H9 (cell line): ENCODE results near the gene MICU1. TPM values are rescaled to one million over a fixed set of nuclear protein-coding genes. Genes with fewer than 3 reads are reported as not detected.

Experiments used
- DNase-seq: peaks from one replicate; pipeline ENCODE4 v3.0.0-alpha.2; 2017
- H2AFZ ChIP-seq: one replicate; pipeline ENCODE4 v1.6.1; 2013; ENCODE audit warnings: mild to moderate bottlenecking, low read length, control low read depth, moderate library complexity
- H2AK5ac ChIP-seq: 2 replicates; pipeline ENCODE4 v1.6.1; 2013; ENCODE audit warnings: low read length, control low read depth, mixed read lengths; ENCODE audit not compliant: insufficient read length
- H2BK120ac ChIP-seq: one replicate; pipeline ENCODE4 v1.6.1; 2013; ENCODE audit warnings: low read depth, mild to moderate bottlenecking, low read length, control low read depth, inconsistent platforms; ENCODE audit not compliant: poor library complexity, severe bottlenecking
- H2BK12ac ChIP-seq: 2 replicates; pipeline ENCODE4 v1.6.1; 2013; ENCODE audit warnings: low read length, control low read depth, mixed read lengths, low read depth; ENCODE audit not compliant: insufficient read length
- H2BK15ac ChIP-seq: 2 replicates; pipeline ENCODE4 v1.6.1; 2013; ENCODE audit warnings: low read depth, low read length, control low read depth
- H2BK20ac ChIP-seq: one replicate; pipeline ENCODE4 v1.6.1; 2013; ENCODE audit warnings: low read depth, mild to moderate bottlenecking, low read length, control low read depth, inconsistent platforms; ENCODE audit not compliant: poor library complexity, severe bottlenecking
- H2BK5ac ChIP-seq: 2 replicates; pipeline ENCODE4 v1.6.1; 2013; ENCODE audit warnings: low read length, control low read depth, mixed read lengths; ENCODE audit not compliant: insufficient read length
- H3K14ac ChIP-seq: 2 replicates; pipeline ENCODE4 v1.6.1; 2013; ENCODE audit warnings: low read length, control low read depth; ENCODE audit not compliant: insufficient read depth
- H3K18ac ChIP-seq: 2 replicates; pipeline ENCODE4 v1.6.1; 2013; ENCODE audit warnings: low read depth, mild to moderate bottlenecking, mixed read lengths, low read length, control low read depth; ENCODE audit not compliant: insufficient read length
- H3K23ac ChIP-seq: 2 replicates; pipeline ENCODE4 v1.6.1; 2013; ENCODE audit warnings: low read length, control low read depth, mixed read lengths, low read depth; ENCODE audit not compliant: insufficient read length
- H3K23me2 ChIP-seq: 2 replicates; pipeline ENCODE4 v1.6.1; 2013; ENCODE audit warnings: low read depth, mild to moderate bottlenecking, mixed read lengths, low read length, control low read depth; ENCODE audit not compliant: insufficient read length, poor library complexity, severe bottlenecking
- H3K27ac ChIP-seq: 2 replicates; pipeline ENCODE4 v1.5.1; 2013; ENCODE audit warnings: low read length, control low read depth, mixed read lengths, low read depth; ENCODE audit not compliant: insufficient read length
- H3K27me3 ChIP-seq: 2 replicates; pipeline ENCODE4 v1.6.1; 2013; ENCODE audit warnings: low read length, control low read depth, inconsistent platforms; ENCODE audit not compliant: insufficient read depth
- H3K4ac ChIP-seq: 2 replicates; pipeline ENCODE4 v1.6.1; 2013; ENCODE audit warnings: low read depth, mild to moderate bottlenecking, control low read depth, inconsistent platforms, low read length, moderate library complexity
- H3K4me1 ChIP-seq: 2 replicates; pipeline ENCODE4 v1.6.1; 2013; ENCODE audit warnings: low read length, control low read depth, inconsistent platforms; ENCODE audit not compliant: insufficient read depth
- H3K4me2 ChIP-seq: 2 replicates; pipeline ENCODE4 v1.6.1; 2013; ENCODE audit warnings: low read length, control low read depth, mixed read lengths; ENCODE audit not compliant: insufficient read length, insufficient read depth
- H3K56ac ChIP-seq: 2 replicates; pipeline ENCODE4 v1.6.1; 2013; ENCODE audit warnings: low read depth, mild to moderate bottlenecking, mixed read lengths, low read length, control low read depth; ENCODE audit not compliant: insufficient read length
- H3K79me1 ChIP-seq: 2 replicates; pipeline ENCODE4 v1.6.1; 2013; ENCODE audit warnings: low read depth, mild to moderate bottlenecking, moderate library complexity, low read length, control low read depth, inconsistent platforms; ENCODE audit not compliant: insufficient read depth, poor library complexity, severe bottlenecking
- H3K79me2 ChIP-seq: 2 replicates; pipeline ENCODE4 v1.6.1; 2013; ENCODE audit warnings: low read length, control low read depth, inconsistent platforms; ENCODE audit not compliant: insufficient read depth
- H3K9ac ChIP-seq: 2 replicates; pipeline ENCODE4 v1.6.1; 2013; ENCODE audit warnings: low read length, control low read depth, mixed read lengths; ENCODE audit not compliant: insufficient read length; ENCODE audit errors: extremely low read depth
- H3K9me3 ChIP-seq: one replicate; pipeline ENCODE4 v1.6.1; 2013; ENCODE audit warnings: low read depth, low read length, inconsistent platforms; ENCODE audit not compliant: control insufficient read depth
- H3T11ph ChIP-seq: one replicate; pipeline ENCODE4 v1.6.1; 2013; ENCODE audit warnings: mild to moderate bottlenecking, low read length, control low read depth, inconsistent platforms
- H4K20me1 ChIP-seq: one replicate; pipeline ENCODE4 v1.6.1; 2013; ENCODE audit not compliant: control insufficient read depth, insufficient read length, insufficient read depth
- H4K5ac ChIP-seq: 2 replicates; pipeline ENCODE4 v1.6.1; 2013; ENCODE audit warnings: low read depth, mild to moderate bottlenecking, mixed read lengths, low read length, control low read depth; ENCODE audit not compliant: insufficient read length
- H4K8ac ChIP-seq: replicated peaks from 2 replicates; pipeline ENCODE4 v1.6.1; 2013; ENCODE audit warnings: low read length, control low read depth, mixed read lengths, low read depth; ENCODE audit not compliant: insufficient read length
- H4K91ac ChIP-seq: 2 replicates; pipeline ENCODE4 v1.6.1; 2013; ENCODE audit warnings: low read depth, mild to moderate bottlenecking, moderate library complexity, mixed read lengths, low read length, control low read depth; ENCODE audit not compliant: insufficient read length
- H3K27ac Mint-ChIP-seq, 3 experiments: 2 replicates in 2 of 3; 3 replicates in 1 of 3; pipeline ENCODE4 v1.8.0; 2020 to 2021; ENCODE audit warnings: mixed read lengths in 3 of 3, mild to moderate bottlenecking in 1 of 3, moderate library complexity in 1 of 3
- H3K27me3 Mint-ChIP-seq: 2 replicates; pipeline ENCODE4 v1.8.0; 2021; ENCODE audit warnings: low read depth, mild to moderate bottlenecking, moderate library complexity, mixed read lengths
- H3K36me3 Mint-ChIP-seq, 3 experiments: 2 replicates in 2 of 3; 3 replicates in 1 of 3; pipeline ENCODE4 v1.8.0; 2020 to 2021; ENCODE audit warnings: low read depth in 3 of 3, mixed read lengths in 3 of 3; ENCODE audit not compliant: insufficient read depth in 1 of 3
- H3K4me1 Mint-ChIP-seq, 2 experiments: 2 replicates each; pipeline ENCODE4 v1.8.0; 2020; ENCODE audit warnings: mixed read lengths in 2 of 2
- H3K4me3 Mint-ChIP-seq, 2 experiments: 2 replicates in 1 of 2; 3 replicates in 1 of 2; pipeline ENCODE4 v1.8.0; 2020 to 2021; ENCODE audit warnings: mild to moderate bottlenecking in 2 of 2, mixed read lengths in 2 of 2, moderate library complexity in 1 of 2
- H3K9me3 Mint-ChIP-seq, 2 experiments: 2 replicates in 1 of 2; 3 replicates in 1 of 2; pipeline ENCODE4 v1.8.0; 2020; ENCODE audit warnings: mild to moderate bottlenecking in 2 of 2, mixed read lengths in 2 of 2, moderate library complexity in 1 of 2
- WGBS: extraction: QIAGEN DNeasy Blood & Tissue Kit; methylation state at CpG from one replicate; pipeline ENCODE4 v1.1.7; 2013; ENCODE audit warnings: missing lambda C conversion rate, low lambda C conversion rate, mixed read lengths; ENCODE audit not compliant: insufficient read length; ENCODE audit errors: extremely low coverage; 5-methylcytosine and 5-hydroxymethylcytosine counted together
- total RNA-seq: library from RNA; stranded (reverse); gene quantifications from 2 replicates; pipeline ENCODE4 v1.2.1, GENCODE V29; 2021
- TF ChIP-seq, protein P1 (sequence below): fragments of 200-600 bp; sonication (generic); conservative IDR thresholded peaks from 3 replicates; pipeline ENCODE4 v1.8.0; 2021; ENCODE audit warnings: antibody characterized with exemption, mild to moderate bottlenecking

MICU1 gene
- total RNA-seq, 1 experiment from 2014 or later: 33.2 TPM

GRCh38 chr10:72550239-72550638, 75.6 kb downstream of the MICU1 start:
- Histone ChIP-seq H3K9me3 (no peaks in the 10 kb centered on the region), H4K91ac (no peak overlapping the region), H2AK5ac (no peak overlapping the region), H3K79me2 (no peaks in the 10 kb centered on the region), H4K8ac (no peak overlapping the region), H3K14ac (no peak overlapping the region), H3K23me2 (no peaks in the 10 kb centered on the region), H2BK5ac (no peak overlapping the region), H4K20me1 (no peaks in the 10 kb centered on the region), H3K18ac (no peak overlapping the region), H2AFZ (no peak overlapping the region), H2BK12ac (no peak overlapping the region), H4K5ac (no peak overlapping the region), H2BK120ac (no peak overlapping the region), H3T11ph (no peak overlapping the region), H3K9ac (no peak overlapping the region), H3K27me3 (no peaks in the 10 kb centered on the region), H3K4ac (no peak overlapping the region), H2BK20ac (no peak overlapping the region), H3K79me1 (no peaks in the 10 kb centered on the region), H3K4me1 (peaks cover 3% of the 10 kb centered on the region; the same call in 1 of the 2 replicates), H2BK15ac (no peak overlapping the region), H3K56ac (no peak overlapping the region), H3K23ac (no peak overlapping the region), H3K4me2 (no peak overlapping the region), H3K27ac (no peak overlapping the region)
- Mint-ChIP-seq H3K4me3 (no peak overlapping the region), H3K36me3 (peaks cover 7 to 30% (median 17%) of the 10 kb centered on the region in 3 experiments; a peak in 6 of 7 replicates), H3K27me3 (no peaks in the 10 kb centered on the region; the same call in 1 of the 2 replicates), H3K27ac (no peak overlapping the region), H3K4me1 (peaks cover 12% of the 10 kb centered on the region in 2 experiments), H3K9me3 (no peaks in the 10 kb centered on the region)
- no CpG with 5 or more reads among the region's 2 CpGs for WGBS
- TF ChIP-seq, protein P1, sequence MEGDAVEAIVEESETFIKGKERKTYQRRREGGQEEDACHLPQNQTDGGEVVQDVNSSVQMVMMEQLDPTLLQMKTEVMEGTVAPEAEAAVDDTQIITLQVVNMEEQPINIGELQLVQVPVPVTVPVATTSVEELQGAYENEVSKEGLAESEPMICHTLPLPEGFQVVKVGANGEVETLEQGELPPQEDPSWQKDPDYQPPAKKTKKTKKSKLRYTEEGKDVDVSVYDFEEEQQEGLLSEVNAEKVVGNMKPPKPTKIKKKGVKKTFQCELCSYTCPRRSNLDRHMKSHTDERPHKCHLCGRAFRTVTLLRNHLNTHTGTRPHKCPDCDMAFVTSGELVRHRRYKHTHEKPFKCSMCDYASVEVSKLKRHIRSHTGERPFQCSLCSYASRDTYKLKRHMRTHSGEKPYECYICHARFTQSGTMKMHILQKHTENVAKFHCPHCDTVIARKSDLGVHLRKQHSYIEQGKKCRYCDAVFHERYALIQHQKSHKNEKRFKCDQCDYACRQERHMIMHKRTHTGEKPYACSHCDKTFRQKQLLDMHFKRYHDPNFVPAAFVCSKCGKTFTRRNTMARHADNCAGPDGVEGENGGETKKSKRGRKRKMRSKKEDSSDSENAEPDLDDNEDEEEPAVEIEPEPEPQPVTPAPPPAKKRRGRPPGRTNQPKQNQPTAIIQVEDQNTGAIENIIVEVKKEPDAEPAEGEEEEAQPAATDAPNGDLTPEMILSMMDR: no peak
- DNase-seq: no peak
